ENCODE data around the gene IFT25.
"Not testable (repeated sequence)": the region's sequence is repeated elsewhere in the genome, so short reads cannot be mapped to it uniquely, and the experiment has no call there.

The IFT25 gene

GRCh38 chr1:53881853-53882252 lies 63.6 kb downstream of the IFT25 start:
- DNase-seq = not testable (repeated sequence)

DNA sequence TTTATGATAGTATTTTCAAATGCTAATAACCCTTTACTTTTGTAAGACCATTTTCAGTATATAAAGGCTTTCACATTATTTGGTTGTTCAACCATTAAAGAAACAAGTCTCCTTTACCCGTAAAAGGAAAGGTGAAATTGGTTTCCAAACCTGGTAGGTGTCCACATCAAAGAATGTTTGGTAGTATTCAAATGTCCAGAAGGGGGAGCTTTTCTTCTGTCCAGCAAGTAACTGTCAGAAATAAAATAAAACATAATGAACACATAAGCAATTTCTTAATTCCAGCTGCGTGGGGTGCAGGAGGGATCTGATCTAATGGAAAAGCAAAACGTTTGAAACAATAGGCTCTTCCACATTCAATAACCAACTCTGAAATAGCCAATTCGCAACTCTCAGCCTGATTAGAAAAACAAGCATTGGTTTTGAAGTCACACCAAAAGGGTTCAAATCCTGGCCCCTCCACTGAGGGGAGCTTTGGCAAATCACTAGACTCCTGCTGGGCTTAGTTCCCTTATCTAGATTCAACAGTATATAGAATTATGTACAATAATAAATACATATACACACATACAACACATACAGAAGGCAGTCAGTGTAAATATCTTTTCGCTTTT lies 66.9 kb downstream of the IFT25 start:
- DNase-seq = no peak

DNA sequence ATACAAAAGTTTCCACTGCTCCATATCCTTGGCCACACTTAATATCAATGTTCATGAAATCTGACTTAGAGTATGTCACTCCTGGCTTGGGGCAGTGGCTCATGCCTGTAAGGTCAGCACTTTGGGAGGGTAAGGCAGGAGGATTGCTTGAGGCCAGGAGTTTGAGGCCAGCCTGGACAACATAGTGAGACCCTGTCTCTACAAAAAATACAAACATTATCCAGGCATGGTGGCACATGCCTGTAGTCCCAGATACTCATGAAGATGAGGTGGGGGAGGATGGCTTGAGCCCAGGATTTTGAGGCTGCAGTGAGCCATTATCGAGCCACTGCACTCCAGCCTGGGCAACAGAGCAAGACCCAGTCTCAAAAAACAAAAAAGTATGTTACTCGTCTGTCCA lies 70.3 kb downstream of the IFT25 start:
- not testable (repeated sequence) for DNase-seq

GRCh38 chr1:53871773-53872484 lies 73.6 kb downstream of the IFT25 start:
- no peak for DNase-seq
